BLaER1 (cell line): ENCODE data around the gene SH3D21.

Experiments used
- H3K27ac ChIP-seq: shearing (Covaris generic); formaldehyde crosslinking; 2 replicates; pipeline ENCODE4 v1.8.1; 2022
- H3K27me3 ChIP-seq: shearing (Covaris generic); formaldehyde crosslinking; 2 replicates; pipeline ENCODE4 v1.8.1; 2022
- H3K36me3 ChIP-seq: shearing (Covaris generic); formaldehyde crosslinking; 2 replicates; pipeline ENCODE4 v1.8.1; 2022
- H3K4me1 ChIP-seq: shearing (Covaris generic); formaldehyde crosslinking; 2 replicates; pipeline ENCODE4 v1.8.1; 2022
- H3K4me2 ChIP-seq: shearing (Covaris generic); formaldehyde crosslinking; 2 replicates; pipeline ENCODE4 v1.8.1; 2022
- H3K4me3 ChIP-seq: shearing (Covaris generic); formaldehyde crosslinking; 2 replicates; pipeline ENCODE4 v1.8.1; 2022
- H3K9ac ChIP-seq: shearing (Covaris generic); formaldehyde crosslinking; 2 replicates; pipeline ENCODE4 v1.8.1; 2022
- H3K9me3 ChIP-seq: shearing (Covaris generic); formaldehyde crosslinking; 2 replicates; pipeline ENCODE4 v1.8.1; 2022
- H4K20me1 ChIP-seq: shearing (Covaris generic); formaldehyde crosslinking; 2 replicates; pipeline ENCODE4 v1.8.1; 2022
- Cebpa-rat ChIP-seq: shearing (Covaris generic); IDR thresholded peaks from 2 replicates; pipeline ENCODE4 v1.8.1; 2022

Gene SH3D21

GRCh38 chr1:36300526-36300925 lies 5.6 kb upstream of the SH3D21 start:
- Histone ChIP-seq H3K9me3 (no peaks in the 10 kb centered on the region), H3K36me3 (peaks cover 92% of the 10 kb centered on the region), H3K4me2 (no peak overlapping the region), H3K4me1 (peaks cover 4% of the 10 kb centered on the region; the same call in 1 of the 2 replicates), H3K27me3 (no peaks in the 10 kb centered on the region), H4K20me1 (peaks cover 63% of the 10 kb centered on the region), H3K27ac (no peak overlapping the region), H3K4me3 (no peak overlapping the region), H3K9ac (no peak overlapping the region)
- no peak for TF ChIP-seq Cebpa-rat

- H3K4me2 ChIP-seq, result no peak overlapping the region
- H3K4me1 ChIP-seq, result peaks cover 11% of the 10 kb centered on the region
- no peak for TF ChIP-seq Cebpa-rat
- no peak overlapping the region for H3K27ac ChIP-seq
- no peak overlapping the region for H3K9ac ChIP-seq
- no peak overlapping the region for H3K4me3 ChIP-seq
- H3K9me3 ChIP-seq, result no peaks in the 10 kb centered on the region
- no peaks in the 10 kb centered on the region for H3K27me3 ChIP-seq
- H4K20me1 ChIP-seq, result peaks cover 63% of the 10 kb centered on the region
- peaks cover 87% of the 10 kb centered on the region for H3K36me3 ChIP-seq
Observed at GRCh38 chr1:36301220-36301619, 4.9 kb upstream of the SH3D21 start.

GRCh38 chr1:36303244-36303643 lies 2.9 kb upstream of the SH3D21 start:
- Histone ChIP-seq H3K9ac (no peak overlapping the region), H3K36me3 (peaks cover 67% of the 10 kb centered on the region), H4K20me1 (peaks cover 63% of the 10 kb centered on the region), H3K27me3 (no peaks in the 10 kb centered on the region), H3K27ac (no peak overlapping the region), H3K4me1 (peaks cover 25% of the 10 kb centered on the region), H3K4me2 (no peak overlapping the region), H3K4me3 (no peak overlapping the region), H3K9me3 (no peaks in the 10 kb centered on the region)
- no peak for TF ChIP-seq Cebpa-rat

- H3K27ac ChIP-seq, result no peak overlapping the region
- peaks cover 57% of the 10 kb centered on the region for H4K20me1 ChIP-seq
- no peaks in the 10 kb centered on the region for H3K27me3 ChIP-seq
- H3K9ac ChIP-seq, result no peak overlapping the region
- peaks cover 31% of the 10 kb centered on the region for H3K4me1 ChIP-seq
- no peak overlapping the region for H3K4me2 ChIP-seq
- H3K4me3 ChIP-seq, result no peak overlapping the region
- no peak for TF ChIP-seq Cebpa-rat
- peaks cover 61% of the 10 kb centered on the region for H3K36me3 ChIP-seq
- no peaks in the 10 kb centered on the region for H3K9me3 ChIP-seq
Observed at GRCh38 chr1:36303650-36304360, 2.4 kb upstream of the SH3D21 start.

- H4K20me1 ChIP-seq, result peaks cover 55% of the 10 kb centered on the region
- H3K27me3 ChIP-seq, result no peaks in the 10 kb centered on the region
- H3K9ac ChIP-seq, result no peak overlapping the region
- peaks cover 31% of the 10 kb centered on the region for H3K4me1 ChIP-seq
- TF ChIP-seq Cebpa-rat, result no peak
- no peak overlapping the region for H3K4me2 ChIP-seq
- peaks cover 54% of the 10 kb centered on the region for H3K36me3 ChIP-seq
- H3K27ac ChIP-seq, result no peak overlapping the region
- H3K9me3 ChIP-seq, result no peaks in the 10 kb centered on the region
- H3K4me3 ChIP-seq, result no peak overlapping the region
Observed at GRCh38 chr1:36304521-36304920, 1.6 kb upstream of the SH3D21 start.

- Histone ChIP-seq H3K4me1 (peaks cover 31% of the 10 kb centered on the region), H3K4me2 (peak overlapping the region; percentile 96; the same call in 1 of the 2 replicates), H3K27me3 (no peaks in the 10 kb centered on the region), H3K9me3 (no peaks in the 10 kb centered on the region), H4K20me1 (peaks cover 51% of the 10 kb centered on the region), H3K36me3 (peaks cover 47% of the 10 kb centered on the region), H3K9ac (no peak overlapping the region), H3K4me3 (no peak overlapping the region), H3K27ac (no peak overlapping the region)
- TF ChIP-seq Cebpa-rat, result no peak
Observed at GRCh38 chr1:36304970-36305914, 926 bp upstream of the SH3D21 start.

- TF ChIP-seq Cebpa-rat, result no peak
- no peak overlapping the region for H3K27ac ChIP-seq
- peak overlapping the region; percentile 79 for H3K4me3 ChIP-seq
- peaks cover 41% of the 10 kb centered on the region for H3K36me3 ChIP-seq
- peak overlapping the region; percentile 96 for H3K4me2 ChIP-seq
- H3K9me3 ChIP-seq, result no peaks in the 10 kb centered on the region
- no peak overlapping the region for H3K9ac ChIP-seq
- H4K20me1 ChIP-seq, result peaks cover 45% of the 10 kb centered on the region
- peaks cover 31% of the 10 kb centered on the region for H3K4me1 ChIP-seq
- no peaks in the 10 kb centered on the region for H3K27me3 ChIP-seq
Observed at GRCh38 chr1:36305915-36306209, 306 bp upstream of the SH3D21 start.

- Histone ChIP-seq H3K36me3 (peaks cover 30% of the 10 kb centered on the region), H3K4me2 (peak overlapping the region; percentile 96), H3K27ac (no peak overlapping the region), H3K9ac (peak overlapping the region; percentile 76), H3K27me3 (no peaks in the 10 kb centered on the region), H3K9me3 (no peaks in the 10 kb centered on the region), H3K4me1 (peaks cover 31% of the 10 kb centered on the region), H4K20me1 (peaks cover 39% of the 10 kb centered on the region), H3K4me3 (peak overlapping the region; percentile 79)
- no peak for TF ChIP-seq Cebpa-rat
Observed at GRCh38 chr1:36306902-36307456, 811 bp downstream of the SH3D21 start.

GRCh38 chr1:36307601-36308330 lies 1.6 kb downstream of the SH3D21 start:
- TF ChIP-seq Cebpa-rat, result no peak
- Histone ChIP-seq H3K4me2 (peak overlapping the region; percentile 96), H3K27me3 (no peaks in the 10 kb centered on the region), H3K9ac (peak overlapping the region; percentile 64), H3K36me3 (peaks cover 22% of the 10 kb centered on the region), H3K27ac (no peak overlapping the region), H3K4me1 (peaks cover 31% of the 10 kb centered on the region), H4K20me1 (peaks cover 31% of the 10 kb centered on the region), H3K4me3 (peak overlapping the region; percentile 79), H3K9me3 (no peaks in the 10 kb centered on the region)
